ENCODE data around the gene DLGAP1. TPM values are rescaled to one million over a fixed set of nuclear protein-coding genes. Genes with fewer than 3 reads are reported as not detected.

The DLGAP1 gene
- total and polyA plus RNA-seq, 2 of the 4 experiments (the other 2 are of a cell fraction) = under 0.01 to 0.09 TPM

DNA sequence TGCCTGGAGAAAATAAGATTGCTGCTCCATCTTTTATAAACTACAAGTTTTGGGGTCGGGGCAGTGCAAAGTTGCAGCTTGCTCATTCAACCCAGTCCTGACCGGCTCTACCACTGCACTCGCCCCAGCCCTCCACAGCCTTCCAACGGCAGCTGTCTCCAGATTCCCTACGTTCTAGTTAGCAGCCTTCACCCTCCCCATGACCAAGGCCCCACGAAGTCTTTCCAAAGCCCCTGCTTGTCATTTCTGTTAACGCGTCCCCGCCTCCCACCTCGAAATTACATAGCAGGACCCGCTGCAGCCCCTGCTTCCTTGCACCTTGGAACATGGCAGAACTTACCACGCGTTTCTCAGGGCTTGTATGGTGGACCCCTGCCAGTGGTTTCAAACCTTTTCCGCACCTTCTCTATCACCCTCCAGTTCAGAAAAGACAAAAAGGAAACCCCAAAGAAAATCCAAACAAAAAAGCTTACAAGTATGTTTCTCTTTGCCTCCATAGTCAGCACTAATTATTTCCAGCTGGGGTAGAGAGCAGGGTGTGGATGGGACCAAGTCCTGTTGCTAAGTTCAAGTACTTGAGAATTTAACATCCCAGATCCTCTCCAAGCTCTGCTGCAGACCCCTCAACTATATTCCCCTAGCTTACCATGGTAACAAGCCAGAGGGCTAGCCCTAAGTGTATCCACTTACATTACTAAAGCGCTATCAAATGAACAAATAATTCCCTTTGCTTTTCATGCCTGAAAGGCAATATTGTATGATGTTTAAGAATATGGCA, 843.6 kb downstream of the DLGAP1 start (continued):
- TF ChIP-seq, protein P1, sequence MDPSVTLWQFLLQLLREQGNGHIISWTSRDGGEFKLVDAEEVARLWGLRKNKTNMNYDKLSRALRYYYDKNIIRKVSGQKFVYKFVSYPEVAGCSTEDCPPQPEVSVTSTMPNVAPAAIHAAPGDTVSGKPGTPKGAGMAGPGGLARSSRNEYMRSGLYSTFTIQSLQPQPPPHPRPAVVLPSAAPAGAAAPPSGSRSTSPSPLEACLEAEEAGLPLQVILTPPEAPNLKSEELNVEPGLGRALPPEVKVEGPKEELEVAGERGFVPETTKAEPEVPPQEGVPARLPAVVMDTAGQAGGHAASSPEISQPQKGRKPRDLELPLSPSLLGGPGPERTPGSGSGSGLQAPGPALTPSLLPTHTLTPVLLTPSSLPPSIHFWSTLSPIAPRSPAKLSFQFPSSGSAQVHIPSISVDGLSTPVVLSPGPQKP (IDR thresholded peaks at IDR 0.05; ENCODE audit: borderline replicate concordance, low read depth, low read length) = no peak

DNA sequence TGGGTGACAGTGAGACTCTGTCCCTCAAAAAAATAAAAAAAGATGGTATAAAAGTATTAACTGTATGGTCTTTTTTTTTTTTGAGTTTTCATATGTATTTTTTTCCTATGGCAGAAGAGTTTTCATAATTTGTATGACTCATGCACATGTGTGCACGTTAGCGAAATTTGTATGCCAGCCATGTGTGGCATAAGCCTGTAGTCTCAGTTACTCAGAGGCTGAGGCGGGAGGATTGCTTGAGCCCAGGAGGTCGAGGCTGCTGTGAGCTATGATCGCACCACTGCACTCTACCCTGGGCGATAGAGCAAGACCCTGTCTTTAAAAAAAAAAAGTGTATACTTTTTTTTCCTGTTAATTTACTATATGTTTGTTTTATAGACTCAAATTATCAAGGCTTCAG, 844.3 kb downstream of the DLGAP1 start:
- Histone ChIP-seq H3K9ac (ENCODE audit: low read depth, low read length) (no peak overlapping the region), H4K91ac (ENCODE audit: insufficient read depth, low read depth, low read length) (no peak overlapping the region), H4K5ac (ENCODE audit: low read depth, low read length) (0 out of 2 replicates have a peak overlapping the region, but pooled peaks have one; percentile 87), H3K36me3 (ENCODE audit: control insufficient read depth, insufficient read depth, low read length) (no peaks in the 10 kb centered on the region), H2BK120ac (ENCODE audit: low read depth, low read length) (no peak overlapping the region), H3K27me3 (ENCODE audit: control insufficient read depth, insufficient read depth, low read length) (no peaks in the 10 kb centered on the region), H2AFZ (replicated peaks; ENCODE audit: low read length, poor library complexity) (no peak overlapping the region), H2AK9ac (replicated peaks; ENCODE audit: low read depth, low read length, poor library complexity) (no peak overlapping the region), H3K4me3 (ENCODE audit: insufficient read depth, low read depth, low read length) (no peak overlapping the region), H4K20me1 (ENCODE audit: insufficient read depth, low read length) (no peaks in the 10 kb centered on the region), H3K9me3 (ENCODE audit: control insufficient read depth, insufficient read depth, low read length) (no peaks in the 10 kb centered on the region), H2BK15ac (ENCODE audit: low read depth, low read length) (no peak overlapping the region), H4K8ac (ENCODE audit: low read depth in 2 of 2, low read length in 2 of 2) (peak overlapping the region; percentile 33 to 70; a peak in 2 of 4 replicates), H3K23ac (ENCODE audit: low read depth, low read length) (no peak overlapping the region), H3K14ac (replicated peaks; ENCODE audit: low read depth, low read length) (no peak overlapping the region; the same call in 1 of the 2 replicates), H3K4me1 (ENCODE audit: control insufficient read depth, insufficient read depth, low read length) (peaks cover 19% of the 10 kb centered on the region), H2AK5ac (ENCODE audit: low read depth, low read length) (peak overlapping the region; percentile 58; the same call in 1 of the 2 replicates), H2BK5ac (ENCODE audit: low read depth, low read length, poor library complexity, severe bottlenecking) (no peak overlapping the region), H3K4ac (ENCODE audit: low read depth, low read length) (peak overlapping the region; percentile 54; the same call in 1 of the 2 replicates), H2BK20ac (ENCODE audit: low read depth, low read length) (no peak overlapping the region), H3K56ac (ENCODE audit: extremely low read depth, insufficient read depth, low read length) (no peak overlapping the region), H3K4me2 (ENCODE audit: low read depth, low read length) (no peak overlapping the region), H3K9me1 (ENCODE audit: insufficient read depth, low read length) (peaks cover 12% of the 10 kb centered on the region; the same call in 1 of the 2 replicates), H3K79me1 (ENCODE audit: low read depth in 1 of 2, low read length in 2 of 2) (peaks cover 10 to 36% of the 10 kb centered on the region in 2 experiments), H3K18ac (ENCODE audit: low read depth, low read length) (peak overlapping the region; percentile 28; the same call in 1 of the 2 replicates), H3K27ac (ENCODE audit: insufficient read depth, low read length) (no peak overlapping the region; the same call in 1 of the 2 replicates)
- ChIA-PET POLR2A (ENCODE audit: unreplicated experiment) (interaction anchor here (0.5 to 0.7 kb wide), 2 partner anchors 28 to 350 kb away, joined by 4 to 7 read pairs; no protein-coding TSS in a partner anchor), CTCF (no interaction called here)
- in situ Hi-C loops (cut with MboI; ENCODE audit: low sequenced_read_pairs) = loop anchor here (25.0 kb wide), 1 partner anchor 624 kb away; no protein-coding TSS in a partner anchor
- ATAC-seq (ENCODE audit: low read depth) (no peak), DNase-seq (peak; percentile 44)
- 100% methylated on average over 1 of the region's 6 CpGs; no CpG with 5 or more reads in 1 of the 2 experiments for WGBS, 2 experiments (ENCODE audit: extremely low coverage in 2 of 2, insufficient read length in 1 of 2)
- intact Hi-C loops (cut with micrococcal nuclease) = no loop called here
- no TSS peak for BruUV-seq (replicated peaks)
- dilution Hi-C loops (cut with HindIII; ENCODE audit: low sequenced_read_pairs, unreplicated experiment) = no loop called here
- no peak for TF ChIP-seq MAFK (IDR thresholded peaks at IDR 0.05; ENCODE audit: low read depth, low read length)
- TF ChIP-seq, protein P2, sequence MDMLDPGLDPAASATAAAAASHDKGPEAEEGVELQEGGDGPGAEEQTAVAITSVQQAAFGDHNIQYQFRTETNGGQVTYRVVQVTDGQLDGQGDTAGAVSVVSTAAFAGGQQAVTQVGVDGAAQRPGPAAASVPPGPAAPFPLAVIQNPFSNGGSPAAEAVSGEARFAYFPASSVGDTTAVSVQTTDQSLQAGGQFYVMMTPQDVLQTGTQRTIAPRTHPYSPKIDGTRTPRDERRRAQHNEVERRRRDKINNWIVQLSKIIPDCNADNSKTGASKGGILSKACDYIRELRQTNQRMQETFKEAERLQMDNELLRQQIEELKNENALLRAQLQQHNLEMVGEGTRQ (IDR thresholded peaks at IDR 0.05; ENCODE audit: low read depth, low read length) = no peak
- TF ChIP-seq BHLHE40 (IDR thresholded peaks at IDR 0.05; ENCODE audit: low read depth, low read length) = no peak
- no peak for TF ChIP-seq POLR2A (IDR thresholded peaks at IDR 0.05; ENCODE audit: low read depth, low read length)
- no peak for TF ChIP-seq RAD21 (IDR thresholded peaks at IDR 0.05; ENCODE audit: low read length)
- TF ChIP-seq, protein P1 (IDR thresholded peaks at IDR 0.05; ENCODE audit: borderline replicate concordance, low read depth, low read length) = no peak
- TF ChIP-seq SMC3 (IDR thresholded peaks at IDR 0.05; ENCODE audit: low read depth, low read length) = no peak
- TF ChIP-seq CEBPB (IDR thresholded peaks at IDR 0.05; ENCODE audit: low read depth, low read length) = no peak
- no peak for TF ChIP-seq MXI1 (IDR thresholded peaks at IDR 0.05; ENCODE audit: borderline replicate concordance, low read depth, low read length)
- no peak for TF ChIP-seq RFX5 (IDR thresholded peaks at IDR 0.05; ENCODE audit: low read depth, low read length)
- TF ChIP-seq MAZ (IDR thresholded peaks at IDR 0.05; ENCODE audit: borderline replicate concordance, low read depth, low read length) = no peak
